HG02610 (cell line): ENCODE data around the gene OGA.

ENCODE experiments used
- ATAC-seq: cut with Tn5 transposase; IDR thresholded peaks from one replicate; pipeline ENCODE4 v1.9.1; 2021; ENCODE audit warnings: mild to moderate bottlenecking, moderate library complexity; ENCODE audit not compliant: unreplicated experiment

The OGA gene

GRCh38 chr10:101776161-101776817 is 42.0 kb downstream of the OGA start:
- no peak for ATAC-seq

GRCh38 chr10:101775273-101776160 is 42.7 kb downstream of the OGA start, which contains the start of gene FGF8:
FGF8 (minus strand) TSS chr10:101776114; CDS start chr10:101775900, 214 bp downstream.
- ATAC-seq: no peak

GRCh38 chr10:101774589-101775272 is 43.5 kb downstream of the OGA start:
- ATAC-seq: no peak

- ATAC-seq: no peak
These were observed 44.2 kb downstream of the OGA start for GRCh38 chr10:101773923-101774588.

GRCh38 chr10:101772895-101773761 is 45.1 kb downstream of the OGA start:
- ATAC-seq: no peak

GRCh38 chr10:101772017-101772894 is 46.0 kb downstream of the OGA start:
- no peak for ATAC-seq

- no peak for ATAC-seq
These were observed 46.9 kb downstream of the OGA start for GRCh38 chr10:101771380-101771779.

- ATAC-seq: no peak
These were observed 47.7 kb downstream of the OGA start for GRCh38 chr10:101770331-101771215.

GRCh38 chr10:101769541-101770180 is 48.6 kb downstream of the OGA start:
- no peak for ATAC-seq

GRCh38 chr10:101768791-101769170 is 49.5 kb downstream of the OGA start:
- ATAC-seq: no peak

GRCh38 chr10:101767966-101768790 is 50.1 kb downstream of the OGA start:
- no peak for ATAC-seq

GRCh38 chr10:101767600-101767945 is 50.7 kb downstream of the OGA start:
- no peak for ATAC-seq

GRCh38 chr10:101766753-101767599 is 51.3 kb downstream of the OGA start:
- no peak for ATAC-seq

GRCh38 chr10:101766306-101766705 is 51.9 kb downstream of the OGA start:
- ATAC-seq: no peak

- ATAC-seq: no peak
These were observed 55.0 kb downstream of the OGA start for GRCh38 chr10:101763141-101763846.
